Activated effector memory CD4-positive, alpha-beta T cell treated with anti-CD3 and anti-CD28 coated beads, Interleukin-2, amount 50 U/mL, for 16 hours (primary cell): ENCODE measurements around the gene CBL.
A peak's percentile ranks its signal among the peaks of the same experiment; 100 is the strongest.
"Not testable (repeated sequence)": the region's sequence is repeated elsewhere in the genome, so short reads cannot be mapped to it uniquely, and the experiment has no call there.

Source experiments
- DNase-seq: peaks from one replicate; pipeline ENCODE4 v3.0.0-alpha.2; 2020

CBL gene

DNA sequence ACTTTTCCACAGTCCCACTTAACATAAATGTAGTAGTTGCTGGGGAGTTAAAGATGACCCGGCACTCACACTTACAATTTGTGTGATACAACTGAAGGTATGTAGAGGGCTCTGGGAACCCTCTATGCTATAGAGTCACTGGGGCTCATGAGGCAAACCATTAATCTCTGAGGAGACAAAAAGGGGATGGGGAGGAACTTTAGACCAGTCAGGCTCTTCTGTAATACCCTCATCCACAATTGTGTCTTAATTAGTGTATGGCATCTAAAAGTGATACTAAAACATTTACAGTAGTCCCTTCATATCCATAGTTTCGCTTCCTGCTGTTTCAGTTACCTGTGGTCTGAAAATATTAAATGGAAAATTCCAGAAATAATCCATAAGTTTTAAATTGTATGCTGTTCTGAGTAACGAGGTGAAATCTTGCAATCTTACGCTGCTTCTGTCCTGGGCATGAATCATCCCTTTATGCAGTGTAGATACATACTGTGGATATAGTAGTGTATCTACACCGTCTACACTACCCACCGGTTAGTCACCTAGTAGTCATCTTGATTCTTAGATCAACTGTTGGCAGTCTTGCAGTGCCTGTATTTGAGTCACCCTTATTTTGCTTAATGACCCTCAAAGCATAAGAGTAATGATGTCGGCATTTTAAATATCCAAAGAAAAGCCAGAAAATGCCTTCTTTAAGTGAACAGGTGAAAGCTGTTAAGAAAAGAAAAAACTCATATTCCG, 12.2 kb downstream of the CBL start:
- no peak for DNase-seq

DNA sequence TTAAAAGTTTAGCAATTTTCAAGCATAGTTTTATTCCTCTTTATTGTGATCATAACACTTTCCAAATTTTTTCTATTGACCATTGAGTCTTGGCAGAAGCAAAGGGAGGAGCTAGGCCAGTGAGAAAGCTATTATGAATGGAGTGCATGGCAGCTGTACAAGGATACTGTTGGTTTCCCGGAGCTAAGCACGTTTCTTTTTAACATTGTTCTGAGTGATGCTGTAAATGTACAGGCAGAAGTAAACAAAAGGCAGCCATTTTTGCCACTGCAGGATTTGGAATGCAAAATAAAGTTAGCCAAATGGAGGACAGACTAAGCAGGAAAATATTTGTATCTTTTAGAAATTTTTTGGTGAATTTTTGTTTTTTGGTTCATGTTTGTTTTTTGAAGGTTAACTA, 16.2 kb downstream of the CBL start:
- DNase-seq: no peak

DNA sequence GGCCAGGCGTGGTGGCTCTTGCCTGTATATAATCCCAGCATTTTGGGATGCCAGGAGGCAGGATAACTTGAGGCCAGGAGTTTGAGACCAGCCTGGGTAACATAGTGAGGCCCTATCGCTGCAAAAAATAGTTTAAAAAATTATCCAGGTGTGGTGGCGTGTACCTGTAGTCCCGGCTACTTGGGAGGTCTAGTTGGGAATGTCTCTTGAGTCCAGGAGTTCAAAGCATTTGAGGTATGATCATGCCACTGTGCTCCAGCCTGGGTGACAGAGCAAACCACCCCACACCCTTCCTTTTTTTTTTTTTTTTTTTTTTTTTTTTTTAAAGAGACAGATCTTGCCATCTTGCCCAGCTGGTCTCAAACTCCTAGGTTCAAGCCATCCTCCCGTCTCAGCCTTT, 16.8 kb downstream of the CBL start:
- DNase-seq: no peak

DNA sequence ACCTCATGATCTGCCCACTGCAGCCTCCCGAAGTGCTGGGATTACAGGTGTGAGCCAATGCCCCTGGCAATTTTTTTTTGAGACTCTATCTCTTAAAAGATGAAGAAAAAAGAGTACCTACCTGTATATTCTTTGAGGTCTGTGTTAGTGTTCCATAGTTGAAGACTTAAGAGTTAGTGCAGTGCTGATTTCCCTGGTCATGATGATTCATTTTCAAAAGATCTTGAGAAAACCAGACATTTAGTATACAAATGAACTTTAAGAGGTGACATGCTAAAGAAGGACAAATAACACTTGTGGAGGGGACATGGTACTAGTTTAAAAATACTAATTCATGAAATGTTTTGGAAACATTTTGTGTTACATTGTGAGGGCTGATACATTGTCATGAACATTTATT, 17.7 kb downstream of the CBL start:
- DNase-seq: no peak

DNA sequence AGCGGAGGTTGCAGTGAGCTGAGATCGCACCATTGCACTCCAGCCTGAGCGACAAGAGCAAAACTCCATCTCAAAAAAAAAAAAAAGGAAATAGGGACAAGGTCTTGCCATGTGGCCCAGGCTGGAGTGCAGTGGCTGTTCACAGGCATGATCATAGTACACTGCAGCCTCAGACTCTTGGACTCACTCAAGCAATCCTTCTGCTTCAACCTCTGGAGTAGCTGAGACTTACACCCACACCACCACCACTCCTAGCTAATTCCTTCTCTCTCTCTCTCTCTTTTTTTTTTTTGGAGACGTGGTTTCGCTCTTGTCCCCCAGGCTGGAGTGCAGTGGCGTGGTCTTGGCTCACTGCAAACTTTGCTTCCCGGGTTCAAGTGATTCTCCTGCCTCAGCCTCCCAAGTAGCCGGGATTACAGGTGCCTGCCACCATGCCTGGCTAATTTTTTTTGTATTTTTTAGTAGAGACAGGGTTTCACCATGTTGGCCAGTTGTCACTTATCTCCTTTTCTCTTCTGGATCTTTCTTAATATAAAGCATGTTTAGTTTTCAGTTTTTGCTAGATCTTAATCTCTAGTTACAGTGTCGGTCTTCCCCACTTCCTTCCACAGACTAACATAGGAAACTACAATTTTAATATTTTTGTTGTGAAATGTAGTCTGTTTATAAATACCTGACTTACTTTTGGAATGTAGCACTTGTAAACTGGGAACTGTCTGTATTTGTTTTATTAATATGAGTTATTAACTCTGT, 22.6 kb downstream of the CBL start:
- not testable (repeated sequence) for DNase-seq

DNA sequence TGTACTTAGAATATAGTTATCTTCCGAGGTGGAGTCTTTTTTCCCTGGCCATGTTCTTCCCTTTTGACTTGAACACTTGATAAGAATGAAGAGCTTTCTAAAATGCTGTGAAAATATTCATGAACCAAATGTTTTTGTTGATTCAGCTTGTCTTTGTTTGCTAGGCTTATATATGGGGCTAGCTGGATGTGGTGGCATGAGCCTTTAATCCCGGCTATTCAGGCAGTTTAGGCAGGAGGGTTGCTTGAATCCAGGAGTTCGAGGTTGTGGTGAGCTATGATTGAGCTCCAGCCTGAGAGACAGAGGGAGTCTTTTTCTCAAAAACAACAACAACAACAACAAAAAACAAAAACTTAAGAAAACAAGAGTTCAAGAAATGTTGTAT, 23.1 kb downstream of the CBL start:
- no peak for DNase-seq

DNA sequence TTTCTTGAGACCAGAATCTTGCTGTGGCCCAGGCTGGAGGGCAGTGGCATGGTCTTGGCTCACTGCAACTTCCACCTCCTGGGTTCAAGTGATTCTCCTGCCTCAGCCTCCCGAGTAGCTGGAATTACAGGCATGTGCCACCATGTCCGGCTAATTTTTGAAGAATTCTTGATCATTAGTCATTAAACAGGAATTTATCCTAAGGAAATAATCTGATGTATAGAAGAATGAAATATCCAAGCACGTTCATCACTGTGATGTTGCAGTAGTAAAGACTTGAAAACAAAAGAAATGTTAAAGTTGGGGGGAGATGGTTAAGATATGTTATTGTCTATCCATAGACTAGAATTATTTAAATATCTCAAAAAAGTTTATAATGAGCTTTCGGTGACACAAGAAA, 23.6 kb downstream of the CBL start:
- no peak for DNase-seq

DNA sequence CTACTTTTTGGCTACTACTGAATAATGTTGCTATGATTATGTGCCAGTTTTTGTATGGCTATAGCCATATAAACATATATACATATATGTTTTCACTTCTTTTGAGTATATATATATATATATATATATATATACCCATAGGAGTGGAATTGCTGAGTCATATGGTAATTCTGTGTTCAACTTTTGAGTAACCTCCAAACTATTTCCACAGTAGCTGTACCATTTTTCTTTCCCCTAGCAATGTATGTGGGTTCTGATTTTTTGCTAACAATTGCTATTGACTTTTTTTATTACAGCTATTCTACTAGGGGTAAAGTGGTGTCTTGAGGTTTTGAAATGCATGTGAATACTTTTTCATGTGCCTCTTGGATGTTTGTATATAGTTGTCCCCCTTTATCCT, 30.4 kb downstream of the CBL start:
- no peak for DNase-seq

DNA sequence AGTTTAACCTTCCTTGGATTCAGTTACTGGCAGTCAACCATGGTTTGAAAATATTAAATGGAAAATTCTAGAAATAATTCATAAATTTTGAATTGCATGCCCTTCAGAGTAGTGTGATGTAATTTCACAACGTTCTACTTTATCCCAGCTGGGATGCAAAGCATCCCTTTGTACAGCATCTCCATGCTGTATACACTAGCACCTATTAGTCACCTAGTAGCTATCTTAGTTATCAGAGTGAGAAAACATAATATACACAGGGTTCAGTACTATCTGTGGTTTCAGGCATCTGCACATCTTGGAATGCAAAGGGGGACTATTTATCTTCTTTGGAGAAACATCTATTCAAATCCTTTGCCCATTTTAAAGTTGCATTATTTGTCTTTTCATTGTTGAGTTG, 30.8 kb downstream of the CBL start:
- no peak for DNase-seq

DNA sequence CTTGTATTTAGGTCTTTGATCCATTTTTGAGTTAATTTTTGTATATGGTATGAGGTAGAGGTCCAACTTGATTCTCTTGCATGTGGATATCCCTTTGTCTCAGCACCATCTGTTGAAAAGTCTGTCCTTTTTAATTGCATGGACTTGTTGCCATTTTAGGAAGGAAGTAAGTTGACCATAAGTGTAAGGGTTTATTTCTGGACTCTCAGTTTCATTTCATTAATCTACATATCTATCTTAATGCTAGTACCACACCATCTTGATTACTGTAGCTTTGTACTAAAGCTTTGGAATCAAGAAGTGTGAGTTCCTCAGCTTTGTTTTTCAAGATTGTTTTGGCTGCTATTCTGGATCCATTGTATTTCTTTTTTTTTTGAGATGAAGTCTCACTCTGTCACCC, 31.4 kb downstream of the CBL start:
- DNase-seq: no peak

DNA sequence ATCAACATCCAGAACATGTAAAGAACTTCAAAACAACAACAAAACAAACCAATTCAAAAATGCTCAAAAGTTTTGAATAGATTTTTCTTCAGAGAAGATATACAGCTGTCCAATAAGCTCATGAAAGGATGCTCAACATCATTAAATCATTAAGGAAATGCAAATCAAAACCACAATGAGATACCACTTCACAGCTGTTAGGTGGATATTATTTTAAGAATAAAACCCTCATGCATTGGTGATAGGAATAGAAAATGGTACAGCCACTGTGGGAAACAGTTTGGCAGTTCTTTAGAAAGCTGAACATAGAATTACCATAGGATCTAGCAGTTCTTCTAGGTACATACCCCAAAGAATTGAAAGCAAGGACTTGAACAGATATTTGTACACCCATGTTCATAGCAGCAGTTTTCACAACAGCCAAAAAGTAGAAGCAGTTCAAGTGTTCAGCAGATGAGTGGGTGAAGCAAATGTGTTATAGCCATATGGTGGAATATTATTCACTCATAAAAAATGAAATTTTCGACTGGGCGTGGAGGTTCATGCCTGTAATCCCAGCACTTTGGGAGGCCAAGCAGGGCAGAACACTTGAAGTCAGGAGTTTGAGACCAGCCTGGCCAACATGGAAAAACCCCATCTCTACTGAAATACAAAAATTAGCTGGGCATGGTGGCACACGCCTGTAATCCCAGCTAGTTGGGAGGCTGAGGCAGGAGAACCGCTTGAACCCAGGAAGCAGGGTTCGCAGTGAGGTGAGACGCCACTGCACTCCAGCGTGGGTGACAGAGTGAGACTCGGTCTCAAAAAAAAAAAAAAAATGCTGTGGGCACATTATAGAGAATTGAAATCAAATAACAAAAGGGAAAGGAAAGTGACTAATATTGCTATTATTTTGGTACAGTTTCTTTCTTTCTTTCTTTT, 42.9 kb downstream of the CBL start:
- peak; percentile 67 for DNase-seq

DNA sequence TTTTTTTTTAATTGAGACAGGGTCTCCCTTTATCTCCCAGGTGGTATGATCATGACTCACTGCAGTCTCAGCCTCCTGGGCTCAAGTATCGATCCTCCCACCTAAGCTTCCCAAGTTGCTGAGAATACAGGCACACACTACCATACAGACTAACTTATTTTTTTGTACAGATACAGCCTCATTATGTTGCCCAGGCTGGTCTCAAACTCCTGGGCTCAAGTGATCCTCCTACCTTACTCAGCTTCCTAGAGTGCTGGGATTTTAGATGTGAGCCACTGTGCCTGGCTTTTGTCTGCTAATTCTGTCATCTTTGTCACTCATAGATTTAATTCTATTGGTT, 43.5 kb downstream of the CBL start:
- DNase-seq: no peak

DNA sequence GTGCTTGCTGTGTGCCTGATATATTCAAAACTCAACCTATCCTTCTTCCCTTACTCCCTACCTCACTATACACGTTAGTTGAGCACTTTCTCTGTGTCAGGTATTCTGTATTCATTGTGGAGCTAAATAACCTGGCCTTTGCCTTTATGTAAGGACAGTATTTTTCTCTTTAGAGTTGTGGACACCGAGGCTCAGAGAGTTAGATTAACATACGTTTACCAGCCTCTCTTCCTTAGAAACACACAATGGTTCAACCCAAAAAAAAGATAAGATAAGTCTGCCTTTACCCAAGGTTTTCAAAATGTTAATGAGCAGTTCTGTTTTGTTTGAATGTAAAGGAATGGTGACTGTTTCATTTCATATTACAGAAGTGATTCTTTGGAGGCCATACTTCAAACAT, 45.0 kb downstream of the CBL start:
- no peak for DNase-seq

DNA sequence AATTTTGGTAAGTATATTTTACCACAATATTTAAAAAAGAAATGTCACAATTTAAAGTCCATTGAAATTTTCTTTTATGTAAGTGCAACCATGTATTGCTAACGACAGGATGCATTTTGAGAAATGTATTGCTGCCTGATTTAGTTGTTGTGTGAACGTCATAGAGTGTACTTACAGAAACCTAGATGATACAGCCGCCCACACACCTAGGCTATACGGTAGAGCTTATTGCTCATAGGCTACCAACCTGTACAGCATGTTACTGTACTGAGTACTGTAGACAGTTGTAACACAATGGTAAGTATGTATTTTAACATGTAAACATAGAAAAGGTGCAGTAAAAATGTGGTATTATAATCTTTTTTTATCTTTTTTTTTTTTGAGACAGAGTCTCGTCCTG, 48.1 kb downstream of the CBL start:
- DNase-seq: peak; percentile 74

DNA sequence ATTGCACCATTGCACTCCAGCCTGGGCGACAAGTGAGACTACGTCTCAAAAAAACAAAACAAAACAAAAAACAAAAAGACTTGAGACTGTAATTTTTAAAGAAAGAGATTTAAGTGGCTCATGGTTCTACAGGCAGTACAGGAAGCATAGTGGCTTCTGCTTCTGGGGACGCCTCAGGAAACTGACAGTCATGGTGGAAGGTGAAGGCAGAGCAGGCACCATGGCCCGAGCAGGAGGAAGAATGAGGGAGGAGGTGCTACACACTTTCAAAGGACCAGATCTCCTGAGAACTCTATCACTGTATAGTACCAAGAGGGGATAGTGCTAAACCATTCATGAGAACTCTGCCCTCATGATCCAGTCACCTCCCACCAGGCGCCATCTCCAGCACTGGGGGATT, 52.0 kb downstream of the CBL start:
- no peak for DNase-seq

DNA sequence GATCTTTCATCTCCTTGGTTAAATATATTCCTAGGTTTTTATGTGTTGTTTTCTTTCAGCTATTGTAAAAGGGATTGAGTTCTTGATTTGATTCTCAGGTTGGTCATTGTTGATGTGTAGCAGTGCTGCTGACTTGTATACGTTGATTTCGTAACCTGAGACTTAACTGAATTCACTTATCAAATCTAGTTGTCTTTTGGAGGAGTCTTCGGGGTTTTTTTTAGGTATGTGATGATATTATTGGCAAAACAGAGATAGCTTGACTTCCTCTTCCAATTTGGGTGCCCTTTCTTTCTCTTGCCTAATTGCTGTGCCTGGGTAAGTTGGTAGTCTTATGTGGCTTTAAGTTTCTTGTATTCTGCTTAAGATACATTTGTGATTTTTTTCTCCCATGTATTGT, 52.8 kb downstream of the CBL start:
- DNase-seq: no peak

DNA sequence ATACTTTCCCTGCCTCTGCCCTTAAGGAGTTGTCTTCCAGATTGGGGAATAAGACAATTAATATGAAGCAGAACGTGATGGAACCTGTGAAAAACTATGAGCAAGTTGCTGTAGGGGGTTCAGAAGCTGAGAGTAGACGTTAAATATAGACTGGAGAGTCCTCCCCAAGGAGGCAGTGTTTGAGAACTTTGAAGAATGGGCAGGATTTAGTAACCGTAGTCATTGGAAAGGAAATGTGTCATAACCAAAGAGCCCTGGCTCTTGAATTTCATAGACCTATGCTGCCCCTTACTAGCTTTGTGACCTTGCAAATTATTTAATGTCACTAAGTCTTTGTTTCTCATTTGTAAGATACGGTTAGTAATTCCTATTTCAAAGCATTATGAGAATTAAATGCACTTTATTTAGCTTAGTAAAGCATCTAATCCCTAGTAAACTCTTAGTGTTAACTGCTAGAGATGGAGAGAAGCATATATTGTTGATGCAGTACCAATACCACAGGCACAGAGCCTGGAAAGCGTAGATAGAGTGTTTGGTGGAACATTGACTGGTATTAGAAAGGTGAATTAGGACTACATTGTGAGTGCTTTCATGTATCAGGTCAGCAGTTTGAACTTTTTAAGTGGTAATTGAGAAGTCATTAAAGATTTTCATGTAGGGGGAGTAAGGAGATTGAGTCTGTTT, 56.7 kb downstream of the CBL start:
- DNase-seq: no peak

DNA sequence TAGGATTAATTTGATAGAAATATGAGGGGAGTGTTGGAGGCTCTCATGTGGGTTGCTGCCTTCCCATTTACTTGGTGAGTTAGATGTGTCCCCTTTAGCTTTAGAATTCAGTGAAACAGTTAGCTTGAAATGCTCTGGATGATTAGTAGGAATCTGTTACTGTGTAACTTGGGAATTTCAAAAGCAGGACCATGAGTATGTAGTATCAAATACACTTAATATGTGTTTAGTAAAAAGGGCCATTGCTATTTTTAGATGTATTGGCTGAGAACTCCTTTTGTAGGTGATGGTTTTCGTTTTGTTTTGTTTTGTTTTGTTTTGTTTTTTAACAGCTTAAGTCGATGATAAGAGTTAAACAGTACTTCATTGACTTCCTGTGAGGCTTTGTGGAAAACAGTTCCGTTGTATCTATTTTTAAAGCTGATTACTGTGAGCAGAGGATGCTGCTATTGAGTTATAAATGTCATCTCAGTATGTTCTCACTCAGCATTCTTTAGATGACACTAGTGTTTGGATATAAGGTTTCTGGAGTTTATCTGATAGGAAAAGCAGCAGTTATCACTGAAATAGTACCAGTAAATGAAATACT, 57.3 kb downstream of the CBL start:
- no peak for DNase-seq

DNA sequence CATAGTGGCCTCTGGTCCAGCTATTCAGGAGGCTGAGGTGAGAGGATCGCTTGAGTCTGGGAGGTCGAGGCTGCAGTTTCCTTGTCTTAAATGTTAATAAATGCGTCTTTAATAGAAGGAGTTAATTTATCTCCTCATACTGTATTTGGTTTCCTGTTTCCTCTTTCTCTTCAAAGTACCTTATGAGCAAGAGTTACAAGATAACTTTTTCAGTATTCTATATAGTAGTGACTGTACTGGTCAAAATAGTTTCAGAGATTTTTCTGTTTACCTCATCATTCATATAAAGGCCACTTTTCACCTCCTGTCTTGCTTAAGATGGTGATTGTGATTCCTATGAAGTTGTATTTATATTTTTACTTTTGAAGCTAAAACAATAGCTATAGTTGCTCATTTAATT, 59.9 kb downstream of the CBL start:
- no peak for DNase-seq

DNA sequence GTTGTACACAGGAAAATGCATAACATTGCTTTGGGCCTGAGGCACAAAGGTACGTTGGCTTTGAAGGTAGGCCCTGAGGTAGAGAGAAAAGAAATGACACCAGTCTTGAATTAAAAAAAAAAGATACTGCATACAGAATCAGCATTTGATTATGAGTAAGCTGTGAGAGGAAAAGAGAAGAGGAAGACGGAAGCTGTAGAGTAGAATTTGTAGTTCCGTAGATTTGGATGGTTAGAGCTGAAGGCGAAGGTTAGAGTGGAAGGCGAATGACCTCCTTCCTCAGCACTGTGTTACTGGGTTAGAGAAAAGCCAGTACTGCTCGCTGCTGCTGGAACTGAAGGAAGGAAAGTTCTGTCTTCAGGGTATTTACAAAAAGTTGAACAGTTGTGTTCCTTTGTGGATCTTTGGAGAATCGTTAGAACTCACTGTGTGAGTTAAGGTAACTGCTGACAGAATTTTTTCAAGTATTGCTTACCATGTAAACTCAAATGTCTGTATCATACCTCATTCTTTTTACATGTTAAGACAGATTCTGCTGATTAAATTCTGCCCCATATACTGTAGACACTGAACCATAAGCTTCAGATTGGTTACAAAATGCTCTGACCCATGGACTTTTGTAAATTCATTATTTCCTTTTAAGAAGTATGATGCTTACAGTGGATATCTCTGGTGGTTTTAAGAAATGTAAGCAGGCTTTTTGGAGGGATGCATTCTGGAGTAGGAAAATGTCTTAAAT, 60.5 kb downstream of the CBL start:
- no peak for DNase-seq

DNA sequence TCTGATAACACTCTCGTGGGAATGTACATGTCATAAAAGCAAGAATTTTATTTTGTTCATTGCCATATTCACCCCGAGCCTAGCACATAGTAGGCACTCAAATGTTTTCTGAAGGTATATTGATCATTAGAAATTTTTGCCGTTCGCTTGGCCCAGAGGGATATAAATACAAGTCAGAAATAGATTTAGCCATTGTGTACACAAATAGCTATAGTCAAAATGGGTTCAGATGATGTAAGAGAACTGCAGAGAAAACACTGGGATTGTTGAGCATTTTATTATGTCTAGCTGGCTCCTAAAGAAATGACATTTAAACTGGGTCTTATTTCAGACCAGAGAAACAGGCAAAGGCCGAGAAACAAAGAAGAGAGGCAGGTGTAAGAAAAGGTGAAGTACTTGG, 61.5 kb downstream of the CBL start:
- no peak for DNase-seq

DNA sequence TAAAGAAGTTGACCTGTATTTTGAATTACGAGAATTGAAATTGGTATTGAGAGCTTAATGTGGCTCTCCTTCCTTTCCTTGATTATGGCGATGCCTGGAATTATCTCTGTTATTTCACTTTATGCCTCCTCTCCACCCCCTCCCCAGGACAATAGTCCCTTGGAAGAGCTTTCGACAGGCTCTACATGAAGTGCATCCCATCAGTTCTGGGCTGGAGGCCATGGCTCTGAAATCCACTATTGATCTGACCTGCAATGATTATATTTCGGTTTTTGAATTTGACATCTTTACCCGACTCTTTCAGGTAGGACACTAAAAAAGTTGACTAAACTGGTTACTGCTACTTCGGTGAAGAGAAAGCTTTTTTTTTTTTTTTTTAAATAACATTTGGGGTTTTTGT, 67.6 kb downstream of the CBL start:
- DNase-seq: no peak
